Naive thymus-derived CD8-positive, alpha-beta T cell (primary cell): ENCODE data around the gene CYB5R3. TPM values are rescaled to one million over a fixed set of nuclear protein-coding genes. Genes with fewer than 3 reads are reported as not detected.

Source experiments
- ATAC-seq, 2 donors: fragments of 150-1000 bp; cut with Tn5 transposase in 1 of 2; sonication (Bioruptor Pico), chemical (Tn5 transposase) in 1 of 2; 1 replicate in 1 of 2; 2 replicates in 1 of 2; pipeline ENCODE4 v1.10.0; 2021; ENCODE audit warnings: mild to moderate bottlenecking in 2 of 2, moderate library complexity in 2 of 2
- POLR2A ChIA-PET: fragments of 350-600 bp; sonication (Branson Sonifier 250); formaldehyde crosslinking; loops from one replicate; lab custom pipeline; 2021; ENCODE audit warnings: antibody characterized with exemption; lab: Charles Lee
- DNase-seq, 10 donors: peaks; one replicate each; pipeline versions ENCODE4 v3.0.0 to v3.0.0-alpha.2; 2020 to 2022
- H3K27ac Mint-ChIP-seq, 10 donors: one replicate each; pipeline ENCODE4 v1.8.0; 2020 to 2022; ENCODE audit warnings: mild to moderate bottlenecking in 10 of 10, mixed read lengths in 10 of 10, moderate library complexity in 4 of 10, inconsistent platforms in 1 of 10
- H3K27me3 Mint-ChIP-seq, 5 donors: one replicate each; pipeline ENCODE4 v1.8.0; 2021 to 2022; ENCODE audit warnings: mixed read lengths in 5 of 5
- H3K36me3 Mint-ChIP-seq, 3 donors: one replicate each; pipeline ENCODE4 v1.8.0; 2020 to 2022; ENCODE audit warnings: mixed read lengths in 3 of 3, mild to moderate bottlenecking in 2 of 3, inconsistent platforms in 1 of 3
- H3K4me1 Mint-ChIP-seq, 4 donors: one replicate each; pipeline ENCODE4 v1.8.0; 2021 to 2022; ENCODE audit warnings: mixed read lengths in 4 of 4
- H3K4me3 Mint-ChIP-seq, 10 donors: one replicate each; pipeline ENCODE4 v1.8.0; 2020 to 2022; ENCODE audit warnings: mild to moderate bottlenecking in 10 of 10, mixed read lengths in 10 of 10, moderate library complexity in 6 of 10, inconsistent platforms in 1 of 10
- H3K9me3 Mint-ChIP-seq, 9 donors: one replicate each; pipeline ENCODE4 v1.8.0; 2020 to 2022; ENCODE audit warnings: mixed read lengths in 9 of 9, mild to moderate bottlenecking in 3 of 9, inconsistent platforms in 1 of 9, moderate library complexity in 1 of 9
- polyA plus RNA-seq, 3 donors: library from polyadenylated mRNA; unstranded; fragments of 300-500 nt; fragmentation: Illumina TruSeq; gene quantifications; one replicate each; pipeline ENCODE4 v1.2.3, GENCODE V29; 2021
- total RNA-seq, 8 experiments: library from RNA in 2 of 8; stranded (reverse) in 2 of 8; gene quantifications; one replicate each; pipeline ENCODE4 v1.2.3 and lab custom pipeline; 2021 to 2026

CYB5R3 gene
- total RNA-seq: 10 to 100 TPM; 34.7 to 36.5 TPM
- polyA plus RNA-seq: 10 to 100 TPM; 37.1 to 70.2 (median 37.9) TPM
- total RNA-seq (lab: John Stamatoyannopoulos, UW): 18.7 to 37.4 (median 24.9) reads per million in 6 experiments

DNA sequence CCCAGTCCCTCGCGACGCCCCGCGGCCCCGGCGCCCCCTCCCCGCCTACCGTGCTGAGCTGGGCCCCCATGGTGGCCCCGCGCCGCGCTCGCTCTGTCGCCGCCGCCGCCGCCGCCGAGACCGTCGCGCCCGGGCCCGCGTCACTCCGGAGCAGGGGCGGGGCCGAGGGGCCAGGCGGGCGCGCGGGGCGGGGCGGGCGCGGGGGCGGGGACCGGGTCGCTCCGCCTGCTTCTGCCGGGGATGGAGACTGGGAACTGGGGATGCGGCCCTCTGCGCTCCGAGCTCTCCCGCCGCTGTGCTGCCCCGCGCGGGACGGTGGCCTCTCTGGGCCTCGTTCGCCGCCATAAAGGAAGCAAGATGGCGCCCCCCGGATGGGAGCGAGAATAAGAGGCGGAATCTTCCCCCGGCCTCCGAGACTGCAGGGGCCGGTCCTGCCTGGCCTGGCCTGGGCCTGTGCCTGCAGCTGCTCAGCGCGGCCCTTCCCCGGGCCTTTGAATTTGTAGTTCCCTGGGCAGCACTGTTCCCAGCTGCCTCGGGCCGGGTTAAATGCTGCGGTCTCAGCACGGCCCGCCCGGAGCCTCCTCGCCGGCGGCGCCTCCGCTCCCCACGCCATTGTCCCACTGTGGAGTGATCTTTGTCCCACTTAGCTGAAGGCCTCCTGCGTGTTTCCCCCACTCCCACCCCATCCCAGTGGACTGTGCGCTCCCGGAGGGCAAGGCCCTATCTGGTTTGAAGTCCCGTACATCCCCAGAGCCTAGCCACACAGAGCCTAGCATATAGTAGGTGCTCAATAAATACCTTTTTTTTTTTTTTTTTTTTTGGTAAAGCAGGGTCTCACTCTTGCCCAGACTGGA lies at the start of gene CYB5R3:
TSS of gene CYB5R3 (minus strand) at position 147 of the 854 bp plus-strand sequence. CDS start at position 70, 77 bp downstream.
- ATAC-seq (peak; percentile 79 to 81), DNase-seq (peak; percentile 62 to 84 (median 76))
- H3K27ac Mint-ChIP-seq: peak within 1 kb of the TSS; percentile 93 to 100 (median 98)
- POLR2A ChIA-PET: interaction anchor here (0.5 to 6.2 kb wide), 12 partner anchors 11 to 1335 kb away, joined by 3 to 54 read pairs (median 3); partner anchors contain the start of genes POLDIP3 and TTLL12
- peaks cover 12 to 43% (median 40%) of the 10 kb centered on the region in 4 donors for H3K4me1 Mint-ChIP-seq
- H3K4me3 Mint-ChIP-seq: peak within 1 kb of the TSS; percentile 81 to 100 (median 98)
- H3K27me3 Mint-ChIP-seq: no peaks in the 10 kb centered on the region
- no peaks in the 10 kb centered on the region for H3K9me3 Mint-ChIP-seq
- H3K36me3 Mint-ChIP-seq: no peaks in the 10 kb centered on the region

DNA sequence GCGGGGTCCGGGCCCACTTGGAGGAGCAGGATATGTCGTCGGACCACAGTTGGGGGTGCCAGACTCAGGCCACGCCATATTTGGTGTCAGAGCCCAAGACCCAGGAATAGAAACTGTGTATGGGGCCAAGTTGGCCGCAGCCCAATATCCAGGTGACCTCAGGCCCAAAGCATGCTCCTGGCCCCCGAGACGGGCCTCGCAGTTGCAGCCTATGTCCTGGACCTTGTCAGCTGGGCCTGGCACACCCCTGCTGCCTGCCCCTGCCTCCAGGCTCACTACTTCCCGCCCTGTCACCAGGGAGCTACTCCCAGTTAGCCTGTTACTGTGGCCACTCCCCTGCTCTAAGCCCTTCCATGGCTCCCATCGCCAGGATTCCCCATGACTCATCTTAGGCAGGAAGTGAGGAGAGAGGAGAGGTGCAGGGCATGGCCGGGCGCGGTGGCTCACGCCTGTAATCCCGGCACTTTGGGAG lies 48.4 kb upstream of the CYB5R3 start:
- peaks cover 0 to 1% (median 0%) of the 10 kb centered on the region in 5 donors for H3K27me3 Mint-ChIP-seq
- no peaks in the 10 kb centered on the region for H3K36me3 Mint-ChIP-seq
- POLR2A ChIA-PET: no interaction called here
- peaks cover 0 to 3% (median 1%) of the 10 kb centered on the region in 4 donors for H3K4me1 Mint-ChIP-seq
- no peak overlapping the region for H3K27ac Mint-ChIP-seq
- ATAC-seq (no peak), DNase-seq (no peak)
- H3K9me3 Mint-ChIP-seq: no peaks in the 10 kb centered on the region
- no peak overlapping the region for H3K4me3 Mint-ChIP-seq

DNA sequence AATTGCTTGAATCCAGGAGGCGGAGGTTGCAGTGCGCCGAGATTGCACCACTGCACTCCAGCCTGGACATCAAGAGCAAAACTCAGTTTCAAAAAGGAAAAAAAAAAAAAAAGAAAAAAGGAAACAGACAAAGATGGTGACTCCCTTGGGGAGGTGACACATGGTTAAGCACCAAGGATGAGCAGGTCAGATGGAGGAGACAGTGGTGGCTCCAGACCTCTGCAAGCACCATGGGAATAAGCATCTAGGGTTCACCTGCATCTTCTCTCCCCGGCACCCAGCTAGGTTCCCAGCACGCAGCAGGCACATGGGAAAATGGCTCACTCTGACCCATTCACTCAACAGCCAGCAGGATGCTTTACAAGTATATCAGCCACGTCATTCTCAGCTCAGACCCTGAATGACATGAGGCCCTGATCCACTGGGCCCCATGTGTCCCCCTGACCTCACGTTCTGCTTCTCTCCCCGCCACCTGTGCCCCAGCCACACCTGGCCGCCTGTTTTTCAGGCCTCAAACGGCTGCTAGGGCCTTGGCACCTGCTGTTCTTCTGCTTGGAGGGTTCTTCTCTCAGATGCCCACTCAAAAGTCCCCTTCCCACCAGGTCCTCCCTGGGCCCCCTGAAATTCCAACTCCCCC lies 47.3 kb upstream of the CYB5R3 start:
- POLR2A ChIA-PET: no interaction called here
- Mint-ChIP-seq H3K27ac (peak overlapping the region in 1 of 10 donors; percentile 29), H3K36me3 (no peaks in the 10 kb centered on the region), H3K4me3 (no peak overlapping the region), H3K9me3 (no peaks in the 10 kb centered on the region), H3K4me1 (peaks cover 0 to 9% (median 1%) of the 10 kb centered on the region in 4 donors), H3K27me3 (peaks cover 0 to 1% (median 0%) of the 10 kb centered on the region in 5 donors)
- DNase-seq (no peak), ATAC-seq (no peak)

DNA sequence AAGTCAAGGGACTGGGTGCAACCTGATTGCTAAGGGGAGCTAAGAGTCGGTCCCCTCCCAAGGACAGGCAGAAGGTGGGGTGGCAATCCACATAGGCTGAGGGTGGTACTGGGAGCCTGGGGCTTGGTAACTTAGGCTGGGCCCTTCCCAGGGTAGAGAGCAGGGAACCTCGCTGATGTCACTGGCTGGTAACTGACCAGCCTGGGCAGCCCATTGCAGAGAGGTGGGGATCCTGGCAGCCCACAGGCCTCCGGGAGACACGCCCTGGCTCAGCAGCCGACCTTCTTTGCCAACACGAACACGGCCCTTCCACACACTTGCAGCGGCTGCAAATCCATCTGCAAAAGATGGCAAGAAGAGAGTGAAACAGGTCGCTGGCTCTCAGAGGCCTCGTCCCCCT lies 46.1 kb upstream of the CYB5R3 start:
- Mint-ChIP-seq H3K9me3 (no peaks in the 10 kb centered on the region), H3K36me3 (no peaks in the 10 kb centered on the region), H3K4me1 (peaks cover 0 to 9% (median 1%) of the 10 kb centered on the region in 4 donors), H3K27me3 (peaks cover 0 to 1% (median 0%) of the 10 kb centered on the region in 5 donors), H3K4me3 (no peak overlapping the region), H3K27ac (no peak overlapping the region)
- POLR2A ChIA-PET: no interaction called here
- DNase-seq (no peak), ATAC-seq (no peak)

DNA sequence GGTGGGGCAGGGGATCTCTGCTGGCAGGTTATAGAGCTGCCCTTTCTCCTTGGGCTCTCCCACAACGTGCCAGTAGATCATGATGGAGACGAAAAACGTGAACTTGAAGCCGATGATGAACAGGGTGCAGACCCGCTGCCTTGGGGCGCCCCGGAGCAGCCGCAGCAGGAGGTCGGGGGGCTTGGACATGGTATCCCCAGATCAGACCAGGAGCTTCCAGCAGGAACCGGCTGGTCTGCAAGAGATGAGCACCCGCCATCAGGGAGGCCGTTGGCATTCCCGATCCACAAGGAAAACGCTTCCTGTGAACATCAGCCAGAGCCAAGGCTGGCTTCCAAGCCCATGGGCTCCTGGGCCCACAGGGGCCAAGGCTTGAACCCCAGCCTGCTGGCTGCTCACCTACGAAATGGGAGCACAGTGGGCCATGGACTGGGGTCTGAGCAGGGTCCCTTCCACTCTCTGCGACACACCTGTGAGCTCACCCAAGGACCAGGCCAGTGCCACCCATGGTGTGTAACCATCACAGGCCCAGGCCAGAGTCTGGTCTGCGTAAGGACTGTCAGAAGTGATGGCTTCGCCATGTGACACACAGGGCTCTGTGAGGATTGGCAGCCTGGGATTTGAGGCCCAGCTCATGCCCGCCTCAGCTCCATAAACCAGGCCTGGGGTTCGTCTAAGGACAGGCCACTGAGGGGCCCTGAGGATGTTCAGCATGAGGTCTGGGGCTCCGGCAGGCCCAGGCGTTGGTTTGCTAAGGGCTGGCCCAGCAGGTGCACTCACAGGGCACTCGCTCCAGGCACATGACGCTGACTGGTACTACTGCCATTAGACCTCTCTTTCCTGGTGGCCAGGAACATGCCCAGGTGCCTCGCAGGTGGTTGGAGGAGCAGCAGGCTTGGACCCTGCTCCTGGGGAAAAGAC lies 44.8 kb upstream of the CYB5R3 start:
- H3K9me3 Mint-ChIP-seq: no peaks in the 10 kb centered on the region

DNA sequence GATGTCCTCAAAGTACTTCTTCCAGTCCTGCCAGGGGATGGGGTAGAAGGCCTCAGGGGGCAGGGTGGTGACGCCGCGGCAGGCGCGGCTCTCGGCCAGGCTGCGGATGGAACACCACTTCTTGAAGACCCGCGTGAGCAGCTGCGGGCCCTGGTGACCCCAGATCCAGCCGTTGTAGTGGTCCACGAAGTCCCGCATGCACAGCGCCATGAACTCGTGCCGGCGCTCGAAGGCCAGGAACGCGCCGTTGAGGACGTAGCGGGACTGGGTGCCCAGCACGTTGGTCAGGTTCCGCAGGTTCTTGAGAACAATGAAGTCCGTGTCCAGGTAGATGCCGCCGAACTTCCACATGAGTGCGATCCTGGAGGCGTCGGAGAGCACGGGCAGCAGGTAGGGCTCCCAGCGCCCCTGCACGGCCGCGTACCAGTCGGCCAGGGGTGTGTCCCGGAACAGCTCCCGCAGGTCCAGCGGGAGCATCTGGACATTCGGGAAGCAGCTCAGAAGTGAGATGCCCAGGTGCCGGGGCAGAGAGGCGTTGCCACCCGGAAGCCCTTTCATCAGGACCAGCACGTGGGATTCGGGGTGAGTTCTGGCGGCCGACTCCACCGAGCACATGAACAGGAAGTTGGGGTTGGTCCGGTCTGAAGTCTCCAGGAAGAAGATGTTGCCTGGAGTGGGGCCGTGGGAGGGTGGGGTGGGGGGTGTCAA lies 44.0 kb upstream of the CYB5R3 start:
- Mint-ChIP-seq H3K9me3 (no peaks in the 10 kb centered on the region), H3K4me3 (no peak overlapping the region), H3K4me1 (peaks cover 0 to 9% (median 1%) of the 10 kb centered on the region in 4 donors), H3K36me3 (no peaks in the 10 kb centered on the region), H3K27me3 (peaks cover 0 to 1% (median 0%) of the 10 kb centered on the region in 5 donors), H3K27ac (no peak overlapping the region)
- POLR2A ChIA-PET: no interaction called here
- DNase-seq (no peak), ATAC-seq (no peak)

More for the DNA sequence above, 44.8 kb upstream of the CYB5R3 start:
- ATAC-seq: no peak
- Mint-ChIP-seq H3K27me3 (peaks cover 0 to 1% (median 0%) of the 10 kb centered on the region in 5 donors), H3K4me3 (no peak overlapping the region), H3K4me1 (peaks cover 0 to 9% (median 1%) of the 10 kb centered on the region in 4 donors), H3K36me3 (no peaks in the 10 kb centered on the region), H3K27ac (no peak overlapping the region)
- POLR2A ChIA-PET: no interaction called here
- DNase-seq: no peak

DNA sequence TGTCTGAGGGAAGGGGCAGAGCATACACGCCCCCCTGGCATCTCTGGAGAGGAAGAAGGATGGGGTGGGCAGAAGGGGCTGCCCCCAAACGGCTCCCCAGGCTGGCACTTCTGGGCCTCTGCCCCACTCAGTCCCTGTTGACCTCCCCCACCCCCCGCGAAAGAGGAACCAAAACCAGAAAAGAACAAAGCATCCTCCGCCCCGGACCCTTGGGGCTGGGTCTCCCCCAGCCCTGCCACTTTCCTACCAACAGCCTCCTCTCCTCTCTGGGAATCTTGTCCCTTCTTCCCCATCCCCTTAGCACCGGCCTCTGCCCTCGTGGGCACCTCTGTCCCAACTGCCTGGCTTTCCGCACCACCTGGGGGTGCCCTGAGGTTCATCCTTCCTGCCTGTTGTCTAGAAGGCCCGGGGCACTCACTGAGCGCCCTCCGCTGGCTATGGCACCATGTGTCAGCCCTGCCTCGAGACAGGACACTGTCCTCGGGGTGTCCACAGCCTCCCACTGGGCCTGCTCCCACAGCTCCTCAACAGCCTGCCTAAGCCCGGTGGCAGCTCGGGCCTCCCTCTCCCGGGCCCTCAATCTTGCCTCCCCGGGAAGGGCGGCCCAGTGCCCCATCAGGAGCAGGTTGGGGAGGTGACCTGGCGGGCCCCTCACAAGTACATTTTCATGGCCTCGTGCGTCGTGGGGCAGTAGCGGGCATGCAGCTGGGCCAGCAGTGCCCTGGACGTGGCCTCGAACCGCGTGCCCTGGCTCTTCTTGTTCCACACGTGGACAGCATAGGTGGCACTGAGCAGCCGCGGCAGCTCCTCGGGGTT lies 43.3 kb upstream of the CYB5R3 start:
- Mint-ChIP-seq H3K36me3 (no peaks in the 10 kb centered on the region), H3K27ac (peak overlapping the region in 1 of 10 donors; percentile 53), H3K9me3 (no peaks in the 10 kb centered on the region), H3K4me1 (peaks cover 0 to 9% (median 1%) of the 10 kb centered on the region in 4 donors), H3K27me3 (peaks cover 0 to 1% (median 0%) of the 10 kb centered on the region in 5 donors), H3K4me3 (peak overlapping the region in 1 of 10 donors; percentile 55)
- ATAC-seq: no peak
- DNase-seq: no peak
- POLR2A ChIA-PET: no interaction called here

DNA sequence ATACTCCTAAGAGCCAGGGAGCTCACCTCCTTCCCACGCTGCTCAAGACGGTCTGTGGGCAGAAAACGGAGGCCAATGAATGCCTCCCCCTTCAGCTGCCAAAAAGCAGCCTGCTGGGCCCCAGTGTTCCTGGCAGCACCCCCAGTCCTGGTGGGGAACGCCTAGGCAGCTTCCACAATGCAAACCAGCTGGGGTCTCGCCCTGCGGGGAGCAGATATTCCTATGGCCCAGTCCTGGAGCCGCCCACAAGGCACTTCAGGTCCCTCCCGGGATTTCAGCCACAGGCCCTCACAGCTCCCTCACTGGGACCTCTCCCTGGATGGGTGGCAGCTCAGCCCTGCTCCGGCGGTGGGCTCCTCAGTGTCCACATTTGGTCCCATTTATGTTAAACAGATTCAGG lies 42.2 kb upstream of the CYB5R3 start:
- DNase-seq: no peak
- no peaks in the 10 kb centered on the region for H3K9me3 Mint-ChIP-seq
- no peak for ATAC-seq
- no peak overlapping the region for H3K27ac Mint-ChIP-seq
- H3K4me3 Mint-ChIP-seq: no peak overlapping the region
- H3K36me3 Mint-ChIP-seq: no peaks in the 10 kb centered on the region
- H3K27me3 Mint-ChIP-seq: no peaks in the 10 kb centered on the region
- POLR2A ChIA-PET: no interaction called here
- peaks cover 0 to 13% (median 0%) of the 10 kb centered on the region in 4 donors for H3K4me1 Mint-ChIP-seq

DNA sequence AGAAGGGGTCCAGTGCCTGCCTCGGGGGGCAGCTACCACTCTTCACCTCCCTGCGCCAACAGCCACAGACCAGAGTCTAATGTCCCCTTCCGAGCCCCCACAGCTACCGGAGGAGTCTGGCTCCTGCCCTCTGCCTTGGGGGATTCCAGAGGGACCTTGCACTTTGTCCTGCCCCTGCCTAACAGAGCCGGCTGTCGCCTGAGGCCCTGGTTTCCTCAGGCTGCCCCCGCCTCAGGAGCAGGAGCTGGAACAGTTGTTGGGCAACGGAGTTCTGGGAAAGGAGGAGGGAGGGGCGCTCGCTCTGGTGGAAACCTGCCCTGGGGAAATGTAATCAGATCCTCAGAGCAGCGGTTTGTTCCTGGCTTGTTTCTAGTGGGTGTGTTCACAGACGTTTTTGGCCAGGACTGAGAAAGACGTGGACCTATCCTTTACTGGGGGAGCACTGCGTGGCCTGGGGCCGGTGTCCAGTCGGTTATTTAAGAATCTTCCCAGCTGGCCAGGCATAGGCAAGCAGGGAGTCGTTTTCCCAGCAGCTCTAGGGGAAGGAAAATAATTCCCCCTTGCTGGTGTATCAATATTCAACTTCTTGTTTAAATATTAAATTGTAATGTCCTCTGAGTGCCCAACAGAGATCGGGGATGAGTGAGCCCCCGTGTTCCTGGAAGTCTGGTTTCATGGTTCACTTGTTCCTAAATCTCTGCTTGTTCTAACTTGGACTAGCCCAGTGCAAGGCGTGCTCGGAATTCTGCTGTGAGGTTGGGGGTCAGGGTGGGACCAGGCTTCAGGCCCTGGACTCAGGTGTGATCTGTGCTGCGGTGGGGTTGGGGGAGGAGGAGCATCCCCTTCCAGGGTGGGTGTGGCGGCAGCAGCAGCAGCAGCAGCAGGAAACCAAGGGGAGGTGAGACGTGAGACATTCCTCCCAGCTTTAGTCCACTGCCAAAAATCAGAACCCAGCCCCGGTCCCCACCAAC lies 39.3 kb upstream of the CYB5R3 start:
- H3K9me3 Mint-ChIP-seq: no peaks in the 10 kb centered on the region
- ATAC-seq: no peak
- no peaks in the 10 kb centered on the region for H3K27me3 Mint-ChIP-seq
- H3K4me3 Mint-ChIP-seq: no peak overlapping the region
- H3K4me1 Mint-ChIP-seq: peaks cover 0 to 11% (median 0%) of the 10 kb centered on the region in 4 donors
- no peak overlapping the region for H3K27ac Mint-ChIP-seq
- DNase-seq: no peak
- POLR2A ChIA-PET: interaction anchor here (0.6 kb wide), 1 partner anchor 70 kb away, joined by 3 read pairs; no protein-coding TSS in a partner anchor
- no peaks in the 10 kb centered on the region for H3K36me3 Mint-ChIP-seq
